Renal cortex interstitium (tissue), 11 donors: ENCODE data around the gene NUDT16. TPM values are rescaled to one million over a fixed set of nuclear protein-coding genes. Genes with fewer than 3 reads are reported as not detected.
"Not testable (repeated sequence)": the region's sequence is repeated elsewhere in the genome, so short reads cannot be mapped to it uniquely, and the experiment has no call there.

ENCODE experiments used
- DNase-seq, 11 donors: peaks; one replicate each; pipeline ENCODE4 v3.0.0-alpha.2; 2013; ENCODE audit warnings: low read depth in 9 of 11, low spot score in 4 of 11; ENCODE audit errors: extremely low read depth in 1 of 11
- polyA plus RNA-seq, 3 donors: library from polyadenylated mRNA; unstranded; fragments of 120-200 nt; gene quantifications; one replicate each; pipeline ENCODE4 v1.2.1, GENCODE V29; 2013; ENCODE audit not compliant: insufficient read length in 3 of 3

Gene NUDT16
- polyA plus RNA-seq, 3 donors: 40.5 to 43.5 (median 42.4) TPM

DNA sequence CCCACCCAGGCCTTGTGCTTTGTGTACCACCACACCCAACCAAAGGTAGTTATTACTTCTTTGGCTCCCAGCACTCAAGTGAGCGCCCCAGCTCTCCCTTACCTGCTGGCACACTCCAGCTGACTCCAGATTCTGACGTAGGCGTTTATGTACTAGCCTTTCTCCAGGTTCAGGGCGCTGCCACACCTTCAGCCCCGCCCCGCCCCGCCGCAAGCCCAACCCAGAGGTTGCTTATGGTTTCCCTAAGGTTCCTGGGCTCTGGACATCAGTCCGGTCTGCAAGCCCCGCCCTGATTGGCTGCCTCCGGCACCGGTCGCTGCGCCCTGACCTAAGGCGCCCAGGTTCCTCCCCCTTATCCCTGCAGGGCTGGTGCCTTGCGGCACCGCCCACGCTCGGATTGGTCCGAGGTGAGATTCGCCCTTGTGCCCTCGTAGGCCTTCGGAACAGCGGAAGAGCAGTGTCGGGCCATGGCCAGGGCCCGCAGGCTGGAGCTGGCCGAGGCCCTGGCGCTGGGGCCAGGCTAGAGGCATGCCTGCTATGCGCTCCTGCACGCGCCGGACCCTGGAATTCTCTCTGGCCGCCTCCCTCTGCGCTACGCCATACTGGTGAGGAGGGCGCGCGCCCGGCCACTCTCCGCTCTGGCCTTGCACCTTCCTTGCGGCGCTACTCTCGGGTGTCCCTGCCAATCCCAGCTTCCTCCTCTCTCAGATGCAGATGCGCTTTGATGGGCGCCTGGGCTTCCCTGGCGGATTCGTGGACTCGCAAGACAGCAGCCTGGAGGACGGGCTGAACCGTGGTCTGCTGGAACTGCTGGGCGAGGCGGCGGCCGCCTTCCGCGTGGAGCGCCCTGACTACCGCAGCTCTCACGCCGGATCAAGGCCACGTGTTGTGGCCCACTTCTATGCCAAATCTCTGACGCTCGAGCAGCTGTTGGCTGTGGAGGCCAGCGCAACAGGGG, 19.8 kb upstream of the NUDT16 start:
- DNase-seq: peak in 9 of 11 donors; percentile 33 to 64 (median 44)

DNA sequence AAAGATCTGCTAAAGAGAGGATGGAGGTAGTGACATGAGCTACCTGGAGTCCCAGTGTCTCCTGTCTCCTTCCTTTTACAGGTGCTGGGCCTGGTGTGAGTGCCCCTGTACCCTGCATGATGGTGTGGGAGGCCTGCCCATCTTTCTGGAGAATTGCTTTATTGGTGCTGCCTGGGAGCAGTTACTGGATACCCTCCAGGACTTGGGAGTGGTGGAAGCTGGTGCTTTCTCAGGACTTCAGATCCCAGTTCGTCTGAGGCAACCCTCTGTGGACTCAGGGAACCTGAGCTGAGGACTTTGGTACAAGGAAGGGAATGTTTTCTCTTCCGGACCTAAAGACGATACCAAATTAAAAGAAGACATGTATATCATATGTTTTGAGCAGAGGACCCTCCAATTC, 18.3 kb upstream of the NUDT16 start:
- DNase-seq: no peak

DNA sequence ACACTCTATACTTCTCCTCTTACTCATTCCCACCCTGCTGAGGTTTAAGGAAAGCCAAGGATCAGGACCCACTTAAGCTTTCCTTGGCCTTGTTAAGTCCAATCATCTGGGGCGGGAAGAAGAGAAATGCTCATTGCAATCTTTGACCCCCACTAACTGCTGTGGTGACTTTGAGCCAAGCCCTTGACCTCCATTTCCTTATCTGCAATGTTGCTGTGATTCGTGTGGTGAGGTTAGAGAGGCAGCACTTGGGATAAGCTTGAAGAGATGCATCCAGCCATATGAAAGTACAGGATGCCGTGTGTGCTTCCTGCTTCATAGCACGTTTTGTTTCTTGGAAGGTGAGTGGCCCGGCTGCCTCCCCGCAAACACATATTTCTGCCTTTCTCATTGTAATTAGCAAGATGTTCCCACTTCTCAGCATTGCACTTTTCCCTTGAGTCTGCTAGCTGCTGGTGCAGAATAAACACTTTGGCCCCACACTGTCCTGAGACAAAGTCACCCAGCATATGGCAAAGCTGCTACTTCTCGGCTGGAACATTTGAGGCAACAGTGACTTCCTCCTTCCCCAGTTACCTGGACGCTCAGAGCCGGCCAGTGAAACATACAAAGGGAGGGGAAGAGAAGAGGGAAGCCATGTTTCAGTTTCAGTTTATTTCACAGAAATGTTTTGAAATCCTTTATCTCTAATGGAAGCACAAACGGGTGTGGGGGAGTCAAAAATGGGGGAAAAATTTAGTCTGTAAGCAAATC, 10.5 kb upstream of the NUDT16 start:
- DNase-seq: no peak

DNA sequence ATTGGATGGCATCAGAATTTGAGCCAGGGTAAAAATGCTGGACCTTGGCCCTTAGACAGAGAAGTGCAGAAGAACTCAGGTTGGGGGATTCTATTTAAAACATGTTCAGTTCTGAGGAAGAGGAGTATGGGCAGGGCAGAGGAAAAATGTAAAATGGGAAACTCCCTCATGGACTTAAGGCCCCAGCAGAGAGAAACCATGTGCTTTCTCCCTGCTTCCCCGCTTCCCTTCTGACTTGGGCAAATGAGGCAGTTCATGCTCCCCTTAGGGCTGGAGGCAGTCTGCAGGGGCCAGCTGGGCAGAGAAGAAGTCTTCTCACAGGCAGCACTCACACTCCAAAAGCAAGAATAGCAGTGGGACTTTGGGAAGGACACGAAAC, 9.9 kb upstream of the NUDT16 start:
- DNase-seq: no peak

DNA sequence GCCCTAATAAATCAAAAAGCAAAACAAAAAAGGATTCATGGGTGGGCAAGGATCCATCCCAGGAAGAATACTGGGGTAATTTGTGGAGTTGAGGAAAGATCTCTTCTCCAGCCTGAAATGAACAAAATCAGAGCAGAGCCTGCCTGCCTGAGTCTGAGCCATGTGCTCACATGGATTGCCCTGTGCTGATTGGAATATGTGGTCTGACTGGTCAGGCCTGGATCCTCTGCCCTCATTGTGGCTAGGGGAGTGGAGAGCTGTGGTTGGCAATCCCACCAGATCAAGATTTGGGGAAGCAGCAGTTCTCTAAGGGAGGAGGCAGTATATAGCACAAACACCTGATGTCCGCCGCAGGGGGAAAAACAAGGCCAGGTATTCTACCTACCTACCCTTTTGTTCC, 6.8 kb upstream of the NUDT16 start:
- no peak for DNase-seq

DNA sequence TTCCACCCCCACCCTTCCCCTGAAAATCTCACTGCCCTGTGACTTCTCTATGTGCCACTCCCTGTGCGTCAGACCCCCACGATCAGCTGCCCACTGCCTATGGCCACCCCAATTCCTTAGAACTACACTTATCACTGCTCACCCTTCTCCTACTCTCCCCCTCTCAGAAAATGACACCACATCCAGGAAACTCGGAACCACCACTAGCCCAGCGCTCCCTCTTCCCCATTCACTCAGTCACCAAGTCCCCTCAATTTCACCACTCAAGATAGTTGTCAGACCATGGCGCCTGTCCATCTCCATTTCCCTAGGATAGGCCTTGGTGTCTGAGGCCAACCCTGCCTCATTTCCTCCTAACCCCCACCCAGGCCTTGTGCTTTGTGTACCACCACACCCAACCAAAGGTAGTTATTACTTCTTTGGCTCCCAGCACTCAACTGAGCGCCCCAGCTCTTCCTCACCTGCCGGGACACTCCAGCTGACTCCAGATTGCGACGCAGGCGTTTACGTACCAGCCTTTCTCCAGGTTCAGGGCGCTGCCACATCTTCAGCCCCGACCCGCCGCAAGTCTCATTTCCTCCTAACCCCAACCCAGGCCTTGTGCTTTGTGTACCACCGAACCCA, 641 bp upstream of the NUDT16 start:
- DNase-seq: not testable (repeated sequence)

DNA sequence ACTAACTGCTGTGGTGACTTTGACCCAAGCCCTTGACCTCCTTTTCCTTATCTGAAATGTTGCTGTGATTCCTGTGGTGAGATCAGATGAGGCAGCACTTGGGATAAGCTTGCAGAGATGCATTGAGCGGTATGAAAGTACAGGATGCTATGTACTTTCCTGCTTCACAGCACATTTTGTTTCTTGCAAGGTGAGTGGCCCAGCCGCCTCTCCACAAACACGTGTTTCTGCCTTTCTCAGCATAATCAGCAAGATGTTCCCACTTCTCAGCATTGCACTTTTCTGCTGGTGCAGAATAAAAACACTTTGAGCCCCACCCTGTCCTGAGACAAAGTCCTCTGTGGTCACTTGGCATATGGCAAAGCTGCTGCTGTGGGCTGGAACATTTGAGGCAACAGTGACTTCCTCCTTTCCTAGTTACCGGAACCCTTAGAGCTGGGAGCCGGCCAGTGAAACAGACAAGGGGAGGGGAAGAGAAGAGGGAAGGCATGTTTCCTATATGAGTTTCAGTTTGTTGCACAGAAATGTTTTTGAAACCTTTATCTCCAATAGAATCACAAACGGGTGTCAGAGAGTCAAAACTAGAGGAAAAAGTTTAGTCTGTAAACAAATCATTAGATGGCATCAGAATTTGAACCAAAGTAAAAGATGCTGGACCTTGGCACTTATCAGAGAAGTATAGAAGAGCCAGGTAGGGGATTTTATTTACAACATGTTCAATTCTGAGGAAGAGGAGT, 5.0 kb downstream of the NUDT16 start:
- DNase-seq: no peak

DNA sequence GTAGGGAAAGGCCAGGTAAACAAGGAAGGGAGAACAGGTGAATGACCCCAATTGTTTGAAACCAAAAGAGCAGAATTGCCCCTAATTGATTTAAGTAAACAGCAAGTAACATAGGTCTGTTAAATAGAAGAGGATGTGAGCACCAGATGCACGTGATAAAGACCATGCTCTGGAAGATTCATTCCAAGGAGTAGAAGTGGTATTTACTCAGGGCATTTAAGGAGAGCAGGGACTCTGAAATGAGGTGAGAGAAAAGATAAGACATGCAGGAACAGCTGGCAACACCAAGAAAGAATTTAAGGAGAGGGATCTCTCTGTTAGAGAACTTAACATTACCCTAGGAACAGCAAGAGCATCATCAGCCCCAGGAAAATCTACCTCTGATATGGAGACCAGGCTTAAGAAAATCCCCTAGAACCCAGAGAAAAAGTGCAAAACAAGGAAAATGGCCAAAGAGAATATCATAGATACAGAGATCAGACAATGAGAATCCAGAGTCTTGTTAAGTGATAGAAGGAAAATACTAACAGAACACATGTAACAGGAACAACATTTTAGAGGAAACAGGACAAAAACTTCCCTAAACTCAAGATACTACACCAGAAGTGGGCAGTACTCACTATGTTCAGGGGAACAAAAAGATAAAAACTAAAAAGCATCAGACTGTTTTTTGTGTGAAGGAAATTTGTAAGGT, 6.4 kb downstream of the NUDT16 start:
- no peak for DNase-seq

DNA sequence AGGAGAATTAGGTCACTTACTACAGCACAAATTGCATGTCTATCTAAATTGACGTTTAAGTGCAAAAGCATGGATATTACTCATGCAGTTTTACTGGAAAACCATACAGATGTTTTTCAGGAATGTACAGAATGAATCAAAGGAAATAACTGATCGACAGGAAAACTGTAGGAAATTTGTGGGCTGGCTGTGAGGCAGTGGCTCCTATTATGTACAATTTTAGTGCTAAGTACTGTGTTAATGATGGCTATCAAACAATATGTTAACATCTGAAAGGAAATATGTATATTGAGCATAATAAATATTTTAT, 6.9 kb downstream of the NUDT16 start:
- DNase-seq: no peak

DNA sequence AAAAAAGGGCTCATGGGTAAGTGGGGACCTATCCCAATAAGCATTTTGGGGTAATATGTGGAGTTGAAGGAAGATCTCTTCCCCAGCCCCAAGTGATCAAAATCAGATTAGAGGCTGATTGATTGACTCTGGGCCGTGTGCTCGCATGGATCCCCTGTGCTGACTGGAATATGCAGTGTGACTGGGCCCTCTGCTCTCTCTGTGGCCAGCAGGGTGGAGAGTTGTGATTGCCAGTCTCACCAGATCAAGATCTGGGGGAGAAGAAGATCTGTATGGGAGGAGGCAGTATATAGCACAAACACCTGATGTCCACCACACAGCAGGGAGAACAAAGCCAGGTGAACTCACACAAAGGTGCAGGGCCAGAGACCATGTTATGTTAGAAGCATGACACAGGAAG, 8.8 kb downstream of the NUDT16 start:
- DNase-seq: no peak

DNA sequence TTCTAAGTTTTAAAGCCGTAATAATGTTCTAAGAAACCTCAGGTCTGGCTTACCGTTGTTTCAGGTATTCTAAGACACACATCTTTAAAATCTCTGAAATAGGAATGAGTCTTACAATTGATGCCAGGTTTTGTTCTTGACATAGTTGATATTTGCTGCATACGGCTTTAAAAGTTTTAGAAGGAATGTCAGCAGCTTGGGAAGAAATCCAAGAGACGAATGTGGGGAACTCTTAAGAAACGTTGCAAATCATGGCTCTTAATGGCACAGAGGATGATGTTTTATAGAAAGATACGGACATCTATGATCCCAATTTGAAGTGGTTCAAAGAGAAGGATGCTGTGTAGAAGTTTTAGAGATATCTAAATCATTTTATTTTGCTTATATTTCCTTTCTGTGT, 11.5 kb downstream of the NUDT16 start:
- DNase-seq: no peak

DNA sequence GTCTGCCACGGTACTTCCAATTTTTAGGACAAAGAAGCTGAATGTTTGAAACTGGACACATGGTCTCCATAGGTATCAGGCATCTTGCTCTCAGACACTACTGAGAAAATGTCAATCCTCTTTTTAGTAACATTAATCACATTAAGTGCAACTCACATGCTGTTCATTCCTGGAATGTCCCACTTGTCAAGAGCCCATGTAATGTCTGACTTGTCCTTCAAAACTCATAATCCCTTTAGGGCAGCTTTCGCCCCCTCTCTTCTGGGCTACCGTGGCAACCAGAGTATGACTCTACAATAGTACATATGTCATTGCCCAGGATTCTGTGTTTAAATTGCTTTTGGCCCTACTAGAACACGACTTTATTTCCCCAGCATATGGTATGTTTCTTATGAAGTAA, 12.3 kb downstream of the NUDT16 start:
- no peak for DNase-seq

DNA sequence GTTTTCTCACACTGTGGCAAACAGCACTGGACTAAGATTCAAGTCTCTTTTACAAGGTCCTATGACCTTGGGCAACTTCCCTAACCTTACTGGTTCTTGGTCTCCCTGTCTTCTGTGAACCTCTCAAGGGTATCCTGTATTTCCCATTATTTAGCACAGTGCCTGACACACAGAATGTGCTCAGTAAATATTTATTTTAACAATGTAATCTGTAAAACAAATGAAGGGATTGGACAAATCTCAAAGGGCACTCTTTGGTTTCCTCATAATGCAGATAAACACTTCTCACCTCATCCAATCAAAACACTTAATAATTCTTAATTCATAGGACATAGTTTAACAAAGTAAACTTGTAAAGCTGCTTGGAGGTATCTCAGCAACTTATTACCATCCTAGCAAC, 12.8 kb downstream of the NUDT16 start:
- DNase-seq: no peak

DNA sequence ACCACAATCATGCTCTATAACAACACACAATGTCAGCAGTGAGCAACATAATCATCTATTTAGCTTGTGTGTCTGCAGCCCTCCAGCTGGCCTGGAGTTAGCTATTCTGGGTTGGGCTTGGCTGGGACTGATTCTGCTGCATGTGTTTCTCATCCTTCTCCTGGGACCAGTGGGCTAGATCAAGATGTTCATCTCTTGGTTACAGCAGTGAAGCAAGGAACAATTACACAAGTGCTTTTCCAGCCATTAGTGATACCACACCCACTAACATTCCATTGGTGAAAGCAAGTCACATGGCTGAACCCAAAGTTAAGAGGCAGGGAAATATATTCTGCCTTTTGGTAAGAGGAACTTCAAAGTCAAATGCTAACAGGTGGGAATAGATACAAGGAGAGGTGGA, 14.6 kb downstream of the NUDT16 start:
- DNase-seq: no peak

DNA sequence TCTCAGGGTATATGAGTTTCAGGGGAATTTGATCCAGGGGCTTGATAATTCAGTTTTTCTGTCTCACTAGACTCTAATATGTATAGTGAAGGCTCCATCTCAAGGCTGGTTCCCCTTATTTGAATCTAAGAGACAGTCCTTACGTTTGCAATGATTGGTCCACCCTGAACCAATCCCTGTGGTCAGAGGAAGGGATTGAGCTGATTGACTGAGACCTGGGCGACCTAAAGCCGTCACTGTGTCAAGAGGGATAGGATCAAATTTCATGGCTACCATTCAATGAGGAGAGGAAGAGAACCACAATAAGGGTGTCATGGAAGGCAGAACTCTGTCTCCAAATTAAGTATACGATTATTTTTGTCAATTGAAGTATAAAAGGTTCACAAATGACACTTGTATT, 16.3 kb downstream of the NUDT16 start:
- DNase-seq: no peak

DNA sequence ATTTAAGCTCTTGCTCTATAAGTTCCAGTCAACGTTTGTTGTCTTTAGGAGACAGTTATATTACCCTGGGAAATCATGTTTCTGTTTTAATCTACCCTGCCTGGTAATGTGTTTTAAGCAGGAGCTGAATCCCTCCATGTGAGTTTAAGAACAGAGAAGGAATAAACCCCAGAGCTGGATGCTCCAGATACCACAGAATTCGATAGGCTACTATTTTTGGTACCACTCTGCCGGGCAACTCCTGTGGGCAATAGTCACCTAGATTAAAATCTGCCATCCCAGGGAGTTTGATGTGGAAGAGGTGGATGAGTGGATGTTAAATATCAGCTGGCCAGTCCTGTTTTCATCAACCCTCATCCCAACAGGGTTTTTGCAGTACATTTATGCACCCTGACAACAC, 20.4 kb downstream of the NUDT16 start:
- no peak for DNase-seq

DNA sequence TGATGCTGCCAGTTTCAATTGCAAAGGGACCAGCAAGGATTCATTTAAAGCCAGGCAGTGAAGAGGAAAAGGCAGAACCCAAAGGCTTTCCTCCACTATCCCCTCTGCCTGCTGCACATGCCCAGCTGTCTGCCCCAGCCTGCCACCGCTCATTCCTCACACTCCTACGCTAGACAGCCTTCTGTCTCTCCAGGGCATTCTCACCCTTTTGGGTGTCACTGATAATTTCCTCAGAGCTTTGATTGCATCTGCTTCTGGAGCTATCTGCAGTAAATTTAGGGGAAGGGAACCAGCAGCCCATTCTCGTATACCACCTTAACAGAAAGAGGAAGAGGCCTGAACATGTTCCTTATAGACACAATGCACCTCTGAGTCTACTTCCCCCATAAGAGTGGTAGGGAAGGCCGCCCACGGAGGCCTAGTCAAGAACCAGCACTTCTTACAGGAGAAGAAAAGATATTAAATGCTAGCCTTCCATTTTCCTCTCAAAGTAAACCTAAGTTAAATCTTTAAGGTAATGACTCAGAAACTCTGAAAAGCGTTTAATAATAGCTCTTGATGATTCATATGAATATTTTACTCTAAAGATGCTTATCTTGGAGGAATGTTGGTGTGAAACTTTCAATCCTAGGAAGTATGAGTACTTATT, 20.9 kb downstream of the NUDT16 start:
- no peak for DNase-seq

DNA sequence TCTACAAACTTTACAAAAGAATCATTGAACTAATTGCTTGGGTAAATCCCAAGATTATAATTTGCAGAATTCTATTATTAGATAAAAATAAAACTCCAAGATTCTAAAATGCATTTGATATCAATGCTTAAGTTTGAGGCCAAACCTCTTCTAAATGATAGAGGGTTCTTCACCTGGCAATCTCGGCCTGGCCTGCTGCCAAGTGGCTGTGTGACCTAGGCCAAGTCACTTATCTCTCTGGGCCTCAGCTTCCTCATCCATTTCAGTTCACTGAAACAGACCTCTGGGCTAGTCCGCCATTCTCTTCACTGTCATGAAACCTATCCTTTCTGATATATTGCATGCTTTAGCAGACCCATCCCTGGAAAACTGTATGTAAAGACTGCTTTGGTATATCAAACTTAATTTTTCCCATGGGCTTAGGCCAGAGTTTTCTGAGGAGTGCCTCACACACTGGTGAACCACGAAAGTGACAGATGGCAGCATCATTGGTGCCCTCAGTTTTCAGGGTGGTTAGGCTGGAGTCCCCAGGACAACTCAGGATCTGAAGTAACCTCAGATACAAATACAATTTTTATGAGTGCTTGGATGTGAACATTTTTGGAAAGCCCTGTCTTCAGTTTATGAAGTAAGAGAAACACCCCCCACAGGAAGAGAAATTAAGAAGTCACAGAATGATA, 21.8 kb downstream of the NUDT16 start:
- DNase-seq: no peak
